ENCODE results near the gene BLVRB. TPM values are rescaled to one million over a fixed set of nuclear protein-coding genes. Genes with fewer than 3 reads are reported as not detected.

BLVRB gene
- total and polyA plus RNA-seq, 9 of the 15 experiments (the other 6 are each of a cell fraction or from before 2014, with no cell fraction given) = 81.1 to 749 (median 331) TPM

GRCh38 chr19:40419780-40420179 lies 45.8 kb downstream of the BLVRB start:
- peaks cover 13% of the 10 kb centered on the region; the same call in 2 of the 3 replicates for H3K36me3 ChIP-seq (ENCODE audit: control insufficient read depth, insufficient read depth, low read length)
- DNase-seq (ENCODE audit: extremely low read depth in 1 of 4, low spot score in 3 of 4) (no peak), FAIRE-seq (no peak), ATAC-seq (no peak)
- no peaks in the 10 kb centered on the region for H3K9me1 ChIP-seq (ENCODE audit: control insufficient read depth, insufficient read depth, low read length)
- no peaks in the 10 kb centered on the region for H3K9me3 ChIP-seq (replicated peaks; ENCODE audit: control insufficient read depth, insufficient read depth, low read depth, low read length)
- H3K4me1 ChIP-seq (replicated peaks in 1 of 2; ENCODE audit: control insufficient read depth in 2 of 2, insufficient read depth in 2 of 2, low read length in 2 of 2) = peaks cover 30 to 56% of the 10 kb centered on the region in 2 experiments
- H4K20me1 ChIP-seq (replicated peaks; ENCODE audit: control insufficient read depth, insufficient read depth, low read length) = no peaks in the 10 kb centered on the region
- no peak overlapping the region for H3K27ac ChIP-seq (ENCODE audit: extremely low read depth, low read depth, low read length)
- no peak overlapping the region for H3K4me2 ChIP-seq (ENCODE audit: insufficient read depth, low read length)
- no peaks in the 10 kb centered on the region for H3K27me3 ChIP-seq (ENCODE audit: control insufficient read depth in 2 of 2, insufficient read depth in 2 of 2, low read length in 2 of 2)
- no peak overlapping the region for H2AFZ ChIP-seq (ENCODE audit: low read depth, low read length)
- in situ Hi-C loops (cut with MboI) = no loop called here
- BruUV-seq (replicated peaks) = no TSS peak
- no peak overlapping the region for H3K9ac ChIP-seq (ENCODE audit: insufficient read depth in 1 of 2, low read depth in 2 of 2, low read length in 2 of 2)
- ChIA-PET POLR2A (interaction anchor here (0.5 to 5.7 kb wide), 5 partner anchors 9 to 773 kb away, joined by 3 to 34 read pairs (median 9); partner anchors contain the start of gene BLVRB), CTCF (ENCODE audit: low intra/inter-chr PET ratio) (interaction anchor here (0.8 kb wide), 1 partner anchor 25 kb away, joined by 3 read pairs; the partner anchor contains the start of gene SERTAD3)
- peak; percentile 97 for TF ChIP-seq ZNF121 (CRISPR knock-in tag; conservative IDR thresholded peaks at IDR 0.05)
- TF ChIP-seq ZNF583 (CRISPR knock-in tag; IDR thresholded peaks at IDR 0.05) = no peak
- intact Hi-C loops (cut with micrococcal nuclease) = no loop called here
- H3K79me2 ChIP-seq (ENCODE audit: control insufficient read depth, insufficient read depth, low read length) = peaks cover 33% of the 10 kb centered on the region
- H3K4me3 ChIP-seq = no peak overlapping the region
- WGBS (ENCODE audit: insufficient coverage, low coverage, missing lambda C conversion rate) = 85% methylated on average over 5 of the region's 5 CpGs

GRCh38 chr19:40419066-40419612 lies 46.4 kb downstream of the BLVRB start:
- no TSS peak for BruUV-seq (replicated peaks)
- 63% methylated on average over 4 of the region's 5 CpGs for WGBS (ENCODE audit: insufficient coverage, low coverage, missing lambda C conversion rate)
- H2AFZ ChIP-seq (ENCODE audit: low read depth, low read length) = no peak overlapping the region
- no peaks in the 10 kb centered on the region for H3K27me3 ChIP-seq (ENCODE audit: control insufficient read depth in 2 of 2, insufficient read depth in 2 of 2, low read length in 2 of 2)
- peaks cover 26% of the 10 kb centered on the region for H3K79me2 ChIP-seq (ENCODE audit: control insufficient read depth, insufficient read depth, low read length)
- in situ Hi-C loops (cut with MboI) = no loop called here
- intact Hi-C loops (cut with micrococcal nuclease) = no loop called here
- no peaks in the 10 kb centered on the region for H3K9me1 ChIP-seq (ENCODE audit: control insufficient read depth, insufficient read depth, low read length)
- H4K20me1 ChIP-seq (replicated peaks; ENCODE audit: control insufficient read depth, insufficient read depth, low read length) = no peaks in the 10 kb centered on the region
- ATAC-seq = no peak
- TF ChIP-seq ZKSCAN8 (CRISPR knock-in tag; IDR thresholded peaks at IDR 0.05) (0 out of 2 replicates have a peak, but pooled peaks have one; percentile 0), ZKSCAN1 (IDR thresholded peaks at IDR 0.05; ENCODE audit: low read depth, low read length) (0 out of 2 replicates have a peak, but pooled peaks have one; percentile 11), RFX5 (IDR thresholded peaks at IDR 0.05; ENCODE audit: low read depth, low read length) (no peak)
- H3K4me1 ChIP-seq (replicated peaks in 1 of 2; ENCODE audit: control insufficient read depth in 2 of 2, insufficient read depth in 2 of 2, low read length in 2 of 2) = peaks cover 30 to 60% of the 10 kb centered on the region in 2 experiments
- no peak overlapping the region for H3K4me2 ChIP-seq (ENCODE audit: insufficient read depth, low read length)
- ChIA-PET POLR2A (interaction anchor here (1.1 kb wide), 1 partner anchor 23 kb away, joined by 3 read pairs; no protein-coding TSS in a partner anchor), CTCF (ENCODE audit: low intra/inter-chr PET ratio) (no interaction called here)
- FAIRE-seq = no peak
- DNase-seq (ENCODE audit: extremely low read depth in 1 of 4, low spot score in 3 of 4) = no peak
- peak overlapping the region in 1 of 2 experiments; percentile 68; a peak in 2 of 4 replicates for H3K9ac ChIP-seq (ENCODE audit: insufficient read depth in 1 of 2, low read depth in 2 of 2, low read length in 2 of 2)
- no peak overlapping the region for H3K4me3 ChIP-seq
- H3K36me3 ChIP-seq (ENCODE audit: control insufficient read depth, insufficient read depth, low read length) = peaks cover 13% of the 10 kb centered on the region; the same call in 2 of the 3 replicates
- no peak overlapping the region for H3K27ac ChIP-seq (ENCODE audit: extremely low read depth, low read depth, low read length)
- no peaks in the 10 kb centered on the region for H3K9me3 ChIP-seq (replicated peaks; ENCODE audit: control insufficient read depth, insufficient read depth, low read depth, low read length)

All from K562 (cell line).